Activated CD4-positive, alpha-beta T cell treated with anti-CD3 and anti-CD28 coated beads, Interleukin-2, amount 10 ng/mL, durations not matched to agents 7 days and 5 days (primary cell): ENCODE results near the gene GEMIN5. TPM values are rescaled to one million over a fixed set of nuclear protein-coding genes. Genes with fewer than 3 reads are reported as not detected.

Experiments
- CTCF ChIA-PET: fragments of 350-600 bp; sonication (Branson Sonifier 250); formaldehyde crosslinking; loops from one replicate; lab custom pipeline; 2021; ENCODE audit warnings: antibody characterized with exemption; lab: Charles Lee
- POLR2A ChIA-PET: fragments of 350-600 bp; sonication (Branson Sonifier 250); formaldehyde crosslinking; loops from one replicate; lab custom pipeline; 2021; ENCODE audit warnings: antibody characterized with exemption; lab: Charles Lee
- DNase-seq: peaks from one replicate; pipeline ENCODE4 v3.0.0-alpha.2; 2020
- H3K27ac Mint-ChIP-seq: one replicate; pipeline ENCODE4 v1.8.0; 2021; ENCODE audit warnings: mild to moderate bottlenecking, moderate library complexity, mixed read lengths
- H3K27me3 Mint-ChIP-seq: one replicate; pipeline ENCODE4 v1.8.0; 2021; ENCODE audit warnings: mixed read lengths
- H3K36me3 Mint-ChIP-seq: one replicate; pipeline ENCODE4 v1.8.0; 2021; ENCODE audit warnings: low read depth, mixed read lengths
- H3K4me1 Mint-ChIP-seq: one replicate; pipeline ENCODE4 v1.8.0; 2021; ENCODE audit warnings: mixed read lengths
- H3K4me3 Mint-ChIP-seq: one replicate; pipeline ENCODE4 v1.8.0; 2021; ENCODE audit warnings: mild to moderate bottlenecking, moderate library complexity, mixed read lengths
- H3K9me3 Mint-ChIP-seq: one replicate; pipeline ENCODE4 v1.8.0; 2021; ENCODE audit warnings: mixed read lengths
- total RNA-seq, 2 experiments: library from RNA; stranded (reverse); gene quantifications; one replicate each; pipeline ENCODE4 v1.2.3, GENCODE V29; 2021

Gene GEMIN5
- total RNA-seq, 2 experiments from 2014 or later = 15.7 to 17.8 TPM

DNA sequence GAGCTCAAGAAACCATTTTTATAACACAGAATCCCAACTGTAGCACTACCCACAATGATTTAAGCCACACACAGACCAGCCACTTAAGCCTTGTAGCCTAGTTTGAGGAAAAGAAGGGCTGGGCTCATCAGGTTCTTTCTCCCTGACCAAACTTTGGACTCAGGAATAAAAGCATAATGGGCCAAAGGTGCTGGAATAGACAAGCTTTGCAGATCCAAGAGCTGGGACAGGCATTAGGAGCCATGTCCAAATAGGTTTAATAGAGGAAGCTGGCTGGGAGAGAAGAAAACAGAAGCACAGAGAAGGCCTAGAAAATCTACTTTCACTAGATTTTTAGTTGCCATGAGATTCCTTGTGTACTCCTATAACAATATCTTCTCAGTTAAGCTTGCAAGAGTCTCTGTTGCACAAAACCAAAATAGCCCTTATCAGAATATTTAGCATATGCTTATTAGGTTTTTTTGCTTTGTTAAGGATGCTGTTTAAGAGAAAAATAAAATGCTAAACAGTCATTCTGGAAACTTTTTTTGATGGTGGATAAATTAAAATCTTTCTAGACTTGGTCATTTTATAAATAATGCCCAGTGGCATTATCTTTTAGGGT, 41.3 kb downstream of the GEMIN5 start:
- CTCF ChIA-PET = interaction anchor here (1.1 kb wide), 1 partner anchor 13 kb away, joined by 3 read pairs; no protein-coding TSS in a partner anchor
- no peak overlapping the region for H3K4me3 Mint-ChIP-seq
- H3K9me3 Mint-ChIP-seq = no peaks in the 10 kb centered on the region
- no peaks in the 10 kb centered on the region for H3K27me3 Mint-ChIP-seq
- peaks cover 47% of the 10 kb centered on the region for H3K36me3 Mint-ChIP-seq
- no peak for DNase-seq
- peaks cover 4% of the 10 kb centered on the region for H3K4me1 Mint-ChIP-seq
- POLR2A ChIA-PET = no interaction called here
- no peak overlapping the region for H3K27ac Mint-ChIP-seq

DNA sequence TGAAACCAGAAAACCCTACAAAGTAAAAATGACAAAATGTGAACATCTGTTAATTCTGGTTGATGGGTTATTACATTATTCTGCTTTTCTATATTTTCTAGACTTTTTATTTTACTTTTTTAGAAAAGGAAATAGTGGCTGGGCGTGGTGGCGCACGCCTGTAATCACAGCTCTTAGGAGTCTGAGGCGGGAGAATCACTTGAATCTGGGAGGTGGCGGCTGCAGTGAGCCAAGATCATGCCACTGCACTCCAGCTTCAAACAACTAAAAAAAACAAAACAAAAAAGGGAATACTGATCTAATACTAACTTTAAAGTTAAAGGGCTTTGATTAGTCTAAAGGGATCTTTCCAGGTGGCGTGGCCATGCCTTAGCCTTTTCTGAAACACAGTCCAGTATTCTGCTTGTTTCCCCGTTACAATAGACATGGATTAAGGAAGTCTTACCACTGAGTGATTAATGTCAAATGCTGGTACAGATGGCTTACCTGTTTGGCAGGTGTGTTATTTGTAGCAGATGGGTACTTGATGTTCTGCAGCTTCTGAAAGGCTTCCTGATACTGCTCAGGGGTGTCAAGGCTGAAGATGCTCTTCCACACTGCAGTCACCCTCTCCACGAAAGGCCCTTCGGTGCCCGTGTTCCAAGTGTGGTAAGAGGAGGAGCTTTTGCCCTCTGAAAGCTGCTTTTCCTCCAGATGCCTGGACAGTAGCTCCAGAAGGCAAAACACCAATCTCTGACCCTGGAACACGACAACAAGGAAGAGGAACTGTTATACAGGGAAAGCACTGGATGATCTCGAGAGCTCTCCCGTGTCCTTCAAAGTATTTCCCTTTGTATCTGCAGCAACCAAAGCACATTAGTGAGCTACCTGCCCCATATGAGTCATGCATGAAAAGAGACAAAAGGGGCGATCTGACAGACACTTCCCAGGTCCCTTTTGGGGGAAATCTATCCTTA, 42.1 kb downstream of the GEMIN5 start:
- ChIA-PET POLR2A (no interaction called here), CTCF (interaction anchor here (1.1 kb wide), 1 partner anchor 12 kb away, joined by 3 read pairs; no protein-coding TSS in a partner anchor)
- no peak overlapping the region for H3K4me3 Mint-ChIP-seq
- H3K27ac Mint-ChIP-seq = no peak overlapping the region
- peaks cover 48% of the 10 kb centered on the region for H3K36me3 Mint-ChIP-seq
- no peak for DNase-seq
- peaks cover 4% of the 10 kb centered on the region for H3K4me1 Mint-ChIP-seq
- no peaks in the 10 kb centered on the region for H3K27me3 Mint-ChIP-seq
- no peaks in the 10 kb centered on the region for H3K9me3 Mint-ChIP-seq

DNA sequence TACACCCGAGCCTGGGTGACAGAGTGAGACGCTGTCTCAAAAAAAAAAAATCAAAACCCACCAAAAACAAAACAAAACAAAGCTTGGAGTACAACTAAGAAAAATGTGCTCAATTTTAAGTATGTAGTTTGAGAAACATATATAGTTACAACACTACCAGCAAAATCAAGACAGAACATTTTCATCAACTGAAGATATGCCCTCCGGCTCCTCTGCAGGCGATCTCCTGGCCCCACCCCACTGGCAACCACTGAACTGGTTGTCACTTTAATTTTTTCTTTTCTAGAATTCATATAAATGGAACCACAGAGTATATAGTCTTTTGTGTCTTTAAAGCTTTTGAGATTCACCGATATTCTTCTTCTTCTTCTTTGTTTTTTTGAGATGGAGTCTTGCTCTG, 44.6 kb downstream of the GEMIN5 start:
- ChIA-PET POLR2A (no interaction called here), CTCF (interaction anchor here (0.6 to 2.7 kb wide), 3 partner anchors 10 to 259 kb away, joined by 4 to 8 read pairs (median 4); no protein-coding TSS in a partner anchor)
- H3K4me3 Mint-ChIP-seq = no peak overlapping the region

DNA sequence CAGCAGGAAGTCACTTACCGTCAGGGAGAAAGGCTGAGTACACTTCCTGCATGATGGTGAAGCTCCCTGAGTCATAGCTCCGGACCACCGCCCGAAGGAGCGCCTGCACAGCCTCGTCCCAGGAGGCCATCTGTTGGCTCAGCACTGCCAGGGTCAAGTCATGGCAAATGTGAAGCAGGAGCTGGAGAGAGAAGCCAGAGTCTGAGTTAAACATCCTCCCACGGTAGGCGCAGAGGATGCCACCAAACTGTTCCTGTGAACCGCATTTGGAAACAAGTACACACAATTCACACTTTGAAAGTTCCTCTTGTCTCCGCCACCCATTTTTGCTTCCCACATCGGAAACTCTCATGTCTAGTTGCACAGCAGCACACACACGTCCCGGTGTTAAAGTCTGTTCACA, 45.6 kb downstream of the GEMIN5 start:
- DNase-seq = no peak
- peaks cover 55% of the 10 kb centered on the region for H3K36me3 Mint-ChIP-seq
- no peaks in the 10 kb centered on the region for H3K27me3 Mint-ChIP-seq
- no peak overlapping the region for H3K4me3 Mint-ChIP-seq
- H3K27ac Mint-ChIP-seq = no peak overlapping the region
- peaks cover 1% of the 10 kb centered on the region for H3K9me3 Mint-ChIP-seq
- CTCF ChIA-PET = interaction anchor here (2.7 kb wide), 1 partner anchor 11 kb away, joined by 8 read pairs; no protein-coding TSS in a partner anchor
- POLR2A ChIA-PET = no interaction called here
- peaks cover 4% of the 10 kb centered on the region for H3K4me1 Mint-ChIP-seq

More for the DNA sequence above, 44.6 kb downstream of the GEMIN5 start:
- Mint-ChIP-seq H3K27ac (no peak overlapping the region), H3K4me1 (peaks cover 4% of the 10 kb centered on the region), H3K36me3 (peaks cover 50% of the 10 kb centered on the region), H3K9me3 (no peaks in the 10 kb centered on the region), H3K27me3 (no peaks in the 10 kb centered on the region)
- DNase-seq = no peak

DNA sequence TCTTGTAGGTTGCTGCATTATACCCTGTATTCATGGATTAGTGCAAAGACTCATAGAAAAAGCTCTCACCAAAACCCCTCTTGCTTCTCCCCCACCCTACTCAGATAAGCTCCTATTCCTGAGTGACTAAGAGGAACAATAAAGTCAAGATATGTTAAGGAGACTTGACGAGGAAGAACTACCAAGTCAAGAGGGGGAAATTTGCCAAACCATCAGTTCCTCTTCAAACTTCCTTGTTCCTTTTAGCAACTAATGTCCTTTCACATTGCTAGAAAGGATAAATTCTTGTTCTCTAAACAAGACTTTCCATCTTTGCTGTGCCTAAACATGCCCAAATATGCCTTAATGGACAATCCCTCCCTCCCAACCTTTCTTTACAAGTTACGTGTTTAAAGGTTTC, 52.6 kb downstream of the GEMIN5 start:
- H3K27me3 Mint-ChIP-seq = no peaks in the 10 kb centered on the region
- H3K4me1 Mint-ChIP-seq = no peaks in the 10 kb centered on the region
- H3K4me3 Mint-ChIP-seq = no peak overlapping the region
- peaks cover 83% of the 10 kb centered on the region for H3K36me3 Mint-ChIP-seq
- ChIA-PET POLR2A (no interaction called here), CTCF (interaction anchor here (1.2 kb wide), 1 partner anchor 18 kb away, joined by 3 read pairs; no protein-coding TSS in a partner anchor)
- DNase-seq = no peak
- no peak overlapping the region for H3K27ac Mint-ChIP-seq
- peaks cover 27% of the 10 kb centered on the region for H3K9me3 Mint-ChIP-seq

DNA sequence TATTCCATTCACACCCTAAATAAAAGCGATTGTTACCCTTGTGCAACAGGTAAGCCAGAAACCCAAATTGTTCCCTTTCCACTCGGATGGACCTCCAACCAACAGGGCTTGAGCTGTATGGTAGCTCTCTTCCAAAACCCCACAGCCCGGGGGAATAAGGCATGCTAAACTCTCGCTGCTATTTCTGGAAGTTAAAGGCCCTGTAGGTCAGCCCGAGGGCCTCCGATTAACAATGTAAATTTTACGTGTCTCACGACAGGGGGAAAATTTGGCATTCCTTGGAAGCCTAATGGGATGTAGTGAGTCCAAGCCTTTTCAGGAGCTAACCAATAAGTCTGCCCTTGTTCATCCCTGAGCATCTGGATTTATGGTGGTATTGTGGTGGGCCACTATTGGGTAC, 53.6 kb downstream of the GEMIN5 start:
- Mint-ChIP-seq H3K4me1 (no peaks in the 10 kb centered on the region), H3K36me3 (peaks cover 85% of the 10 kb centered on the region), H3K4me3 (no peak overlapping the region), H3K27ac (no peak overlapping the region), H3K27me3 (no peaks in the 10 kb centered on the region), H3K9me3 (peaks cover 35% of the 10 kb centered on the region)
- ChIA-PET POLR2A (no interaction called here), CTCF (no interaction called here)
- no peak for DNase-seq

DNA sequence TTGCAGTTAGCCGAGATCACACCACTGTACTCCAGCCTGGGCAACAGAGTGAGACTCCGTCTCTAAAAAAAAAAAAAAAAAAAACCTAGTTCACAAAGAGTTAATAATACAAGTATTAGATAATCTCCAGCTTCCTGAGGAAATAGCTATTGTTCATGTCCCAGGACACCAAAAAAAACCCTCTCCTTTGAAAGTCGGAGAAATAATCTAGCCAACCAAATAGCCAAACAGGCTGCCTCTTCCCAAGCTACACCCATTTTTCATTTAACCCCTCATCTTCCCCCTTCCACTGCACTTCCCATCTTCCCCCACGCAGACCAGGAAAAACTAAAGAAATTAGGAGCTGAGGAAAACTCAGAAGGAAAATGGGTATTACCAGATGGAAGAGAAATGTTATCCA, 56.0 kb downstream of the GEMIN5 start:
- CTCF ChIA-PET = no interaction called here

DNA sequence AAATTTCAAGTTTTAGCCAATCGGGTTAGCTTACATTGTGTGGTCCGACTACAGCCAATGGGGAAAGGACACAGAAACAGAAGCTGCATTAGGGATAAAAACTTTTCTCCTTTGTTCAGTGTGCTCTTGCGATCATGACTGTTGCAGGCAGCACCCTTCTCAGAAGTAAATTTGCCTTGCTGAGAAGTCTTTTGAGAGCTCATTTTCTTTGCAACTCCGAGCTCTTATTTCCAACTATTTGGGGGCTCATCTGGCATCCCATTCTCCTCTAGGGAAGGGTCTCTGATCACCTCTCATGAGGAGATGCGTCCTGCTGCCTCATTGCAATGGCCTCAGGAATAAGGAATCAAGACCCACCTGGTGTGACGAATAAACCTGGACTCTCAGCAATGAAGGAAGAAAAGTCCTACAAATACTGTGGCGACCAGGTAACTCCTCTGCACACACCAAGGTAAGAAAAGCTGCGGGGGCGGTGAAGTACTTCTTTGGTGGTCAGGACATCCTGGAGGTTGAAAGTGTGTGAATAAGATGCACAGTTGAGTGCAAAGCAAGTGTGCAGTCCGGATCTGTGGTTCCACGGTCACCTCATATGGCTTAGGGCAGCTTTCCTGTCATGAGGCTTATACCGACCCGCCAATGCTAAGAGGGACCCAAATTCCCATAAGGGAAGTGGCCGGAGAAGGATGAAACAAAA, 59.2 kb downstream of the GEMIN5 start:
- ChIA-PET CTCF (interaction anchor here (0.6 to 1.4 kb wide), 3 partner anchors 36 to 242 kb away, joined by 3 read pairs; no protein-coding TSS in a partner anchor), POLR2A (no interaction called here)
- no peak for DNase-seq
- Mint-ChIP-seq H3K27me3 (no peaks in the 10 kb centered on the region), H3K9me3 (peaks cover 33% of the 10 kb centered on the region), H3K4me1 (no peaks in the 10 kb centered on the region), H3K27ac (no peak overlapping the region), H3K4me3 (no peak overlapping the region), H3K36me3 (peaks cover 77% of the 10 kb centered on the region)

More for the DNA sequence above, 56.0 kb downstream of the GEMIN5 start:
- Mint-ChIP-seq H3K27me3 (no peaks in the 10 kb centered on the region), H3K27ac (no peak overlapping the region), H3K4me1 (no peaks in the 10 kb centered on the region), H3K36me3 (peaks cover 80% of the 10 kb centered on the region), H3K9me3 (peaks cover 48% of the 10 kb centered on the region), H3K4me3 (no peak overlapping the region)
- POLR2A ChIA-PET = no interaction called here
- no peak for DNase-seq

DNA sequence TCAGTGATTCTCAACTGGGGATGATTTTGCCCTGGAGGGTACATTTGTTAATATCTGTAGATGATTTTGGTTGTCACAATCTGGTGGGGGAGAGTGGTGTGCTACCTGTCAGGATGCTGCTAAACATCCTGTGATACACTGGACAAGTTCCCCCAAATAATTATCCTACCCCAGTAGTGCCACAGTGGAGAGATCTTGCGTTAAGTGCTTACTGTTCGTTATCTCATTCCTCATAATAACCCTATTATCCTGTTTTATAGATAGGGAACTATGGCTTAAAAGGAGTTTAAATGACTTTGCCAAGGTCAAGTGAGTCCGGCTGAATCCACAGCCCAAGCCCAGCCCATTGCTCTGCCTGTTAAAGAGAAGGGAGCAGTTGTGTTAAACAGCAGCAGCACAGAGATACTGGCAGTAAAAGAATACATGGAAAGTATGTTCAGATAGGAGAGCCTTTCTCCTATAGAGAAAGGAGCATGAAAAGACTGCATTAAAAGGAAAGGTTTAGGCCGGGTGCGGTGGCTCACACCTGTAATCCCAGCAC, 64.2 kb downstream of the GEMIN5 start:
- Mint-ChIP-seq H3K27ac (no peak overlapping the region), H3K27me3 (no peaks in the 10 kb centered on the region), H3K4me1 (no peaks in the 10 kb centered on the region), H3K36me3 (peaks cover 74% of the 10 kb centered on the region), H3K4me3 (no peak overlapping the region), H3K9me3 (peaks cover 12% of the 10 kb centered on the region)
- ChIA-PET CTCF (no interaction called here), POLR2A (no interaction called here)
- DNase-seq = no peak

DNA sequence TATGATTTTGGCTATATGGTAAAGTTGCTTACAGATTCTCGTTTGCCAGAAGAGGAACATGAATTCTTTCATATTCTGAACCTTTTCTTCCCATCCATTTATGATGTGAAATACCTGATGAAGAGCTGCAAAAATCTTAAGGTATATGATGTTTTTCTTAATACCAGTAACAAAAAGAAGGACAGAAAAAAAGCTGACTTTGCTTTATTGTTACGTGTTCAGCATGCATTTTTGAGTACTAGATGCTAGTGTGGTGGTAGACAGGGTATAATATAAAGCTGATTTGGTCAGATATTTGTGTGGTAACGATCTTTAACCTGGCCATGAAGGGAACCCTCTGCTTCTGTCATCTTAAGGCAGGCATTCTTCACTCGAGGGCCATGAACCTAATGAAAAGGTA, 66.3 kb downstream of the GEMIN5 start:
- POLR2A ChIA-PET = no interaction called here

DNA sequence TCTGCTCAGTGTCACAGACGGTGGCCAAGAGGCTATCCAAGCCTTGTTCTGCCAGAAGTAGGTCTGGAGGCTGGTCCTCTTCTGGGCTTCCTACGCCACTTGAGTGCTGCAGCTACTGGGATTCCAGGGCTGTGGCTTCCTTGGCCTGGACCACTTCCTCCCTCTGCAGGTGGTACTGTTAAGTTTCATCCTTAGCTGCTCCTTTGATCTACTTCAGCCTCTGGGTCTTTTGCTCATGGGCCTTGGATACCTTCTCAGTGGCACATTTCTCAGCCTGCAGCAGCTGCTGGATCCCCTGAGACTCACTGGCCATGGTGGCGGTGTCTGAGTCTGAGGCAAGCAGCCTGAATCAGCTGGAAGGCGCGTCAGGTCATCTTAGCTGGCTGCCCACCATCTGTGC, 69.3 kb downstream of the GEMIN5 start:
- Mint-ChIP-seq H3K4me3 (no peak overlapping the region), H3K27ac (peak overlapping the region; percentile 50), H3K27me3 (no peaks in the 10 kb centered on the region), H3K36me3 (peaks cover 70% of the 10 kb centered on the region), H3K9me3 (no peaks in the 10 kb centered on the region), H3K4me1 (peaks cover 22% of the 10 kb centered on the region)
- POLR2A ChIA-PET = no interaction called here
- CTCF ChIA-PET = interaction anchor here (0.6 to 0.7 kb wide), 3 partner anchors 44 to 202 kb away, joined by 3 to 4 read pairs (median 4); no protein-coding TSS in a partner anchor
- DNase-seq = no peak

More for the DNA sequence above, 66.3 kb downstream of the GEMIN5 start:
- Mint-ChIP-seq H3K27me3 (no peaks in the 10 kb centered on the region), H3K4me3 (no peak overlapping the region), H3K9me3 (no peaks in the 10 kb centered on the region), H3K36me3 (peaks cover 69% of the 10 kb centered on the region), H3K27ac (no peak overlapping the region), H3K4me1 (peaks cover 10% of the 10 kb centered on the region)
- CTCF ChIA-PET = interaction anchor here (0.5 to 0.7 kb wide), 2 partner anchors 85 to 288 kb away, joined by 3 to 4 read pairs; no protein-coding TSS in a partner anchor
- no peak for DNase-seq

DNA sequence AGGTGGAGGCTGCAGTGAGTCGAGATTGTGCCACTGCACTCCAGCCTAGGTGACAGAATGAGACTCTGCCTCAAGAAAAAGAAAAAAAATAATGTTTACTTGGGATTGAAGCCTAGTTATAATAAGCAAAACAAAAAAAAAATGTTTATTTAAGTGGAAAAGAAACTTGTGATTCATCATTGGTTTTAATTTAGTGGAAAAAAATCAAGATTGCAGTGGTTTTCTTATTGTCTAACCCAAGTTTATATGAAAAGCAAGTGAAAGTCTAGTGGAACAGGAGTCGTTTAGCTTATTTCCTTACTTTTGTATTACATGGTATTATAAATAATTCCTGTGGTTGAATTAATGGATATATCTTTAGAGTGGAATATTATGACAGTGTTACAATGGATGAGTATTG, 71.2 kb downstream of the GEMIN5 start:
- H3K27ac Mint-ChIP-seq = no peak overlapping the region
- POLR2A ChIA-PET = no interaction called here
- peaks cover 38% of the 10 kb centered on the region for H3K4me1 Mint-ChIP-seq
- no peak for DNase-seq
- H3K36me3 Mint-ChIP-seq = peaks cover 72% of the 10 kb centered on the region
- CTCF ChIA-PET = no interaction called here
- no peak overlapping the region for H3K4me3 Mint-ChIP-seq
- no peaks in the 10 kb centered on the region for H3K9me3 Mint-ChIP-seq
- no peaks in the 10 kb centered on the region for H3K27me3 Mint-ChIP-seq
